ENCODE measurements around the gene ACP6. TPM values are rescaled to one million over a fixed set of nuclear protein-coding genes. Genes with fewer than 3 reads are reported as not detected.
"Not testable (repeated sequence)": the region's sequence is repeated elsewhere in the genome, so short reads cannot be mapped to it uniquely, and the experiment has no call there.

ACP6 gene
- total and polyA plus RNA-seq, 4 donors: 9.6 to 25.3 (median 15.6) TPM

DNA sequence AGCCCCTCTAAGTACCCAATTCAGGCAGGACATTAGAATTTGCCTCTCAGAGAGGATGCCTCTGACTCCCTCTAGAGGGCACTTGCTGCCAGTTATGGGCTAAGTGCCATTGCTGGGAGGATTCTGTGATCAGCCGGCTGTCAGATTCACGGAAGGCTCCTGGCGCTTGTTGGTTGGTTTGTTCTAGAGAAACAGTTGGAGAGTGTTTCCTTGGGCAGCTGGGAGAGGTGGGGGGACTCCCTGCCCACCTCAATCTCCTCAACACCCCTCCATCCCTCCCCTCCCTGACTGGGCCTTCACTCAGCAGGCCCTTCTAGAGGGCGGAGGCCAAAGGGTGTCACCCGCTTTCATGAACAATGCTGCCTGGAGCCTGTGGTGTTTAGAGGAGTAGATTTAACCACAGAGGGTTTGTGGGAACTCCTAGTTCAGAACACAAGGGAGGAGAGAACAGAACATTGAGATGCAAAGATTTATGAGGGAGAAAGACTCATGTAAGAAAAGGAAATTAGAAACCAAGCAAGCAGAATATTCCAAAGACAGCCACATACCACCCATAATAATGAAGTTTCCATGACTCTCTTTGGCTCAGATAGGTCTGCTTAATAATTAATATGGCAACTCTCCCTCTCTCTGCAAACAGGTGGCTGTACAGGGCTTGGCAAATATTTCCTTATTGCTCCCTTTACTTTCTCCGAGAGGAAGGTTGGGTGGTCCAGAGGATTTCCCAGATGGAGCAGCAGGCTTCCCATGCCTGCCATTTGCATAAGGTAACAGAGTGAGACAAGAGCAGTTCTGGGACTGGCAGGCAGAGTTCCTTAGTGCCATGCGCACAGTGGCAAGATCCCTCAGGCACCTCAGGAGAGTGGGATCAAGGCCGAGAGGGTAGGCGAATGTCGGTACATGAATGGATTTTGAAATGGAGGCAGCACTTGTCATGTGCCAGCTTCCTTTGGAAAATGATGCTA is 30.0 kb upstream of the ACP6 start:
- Histone ChIP-seq H3K27me3 (ENCODE audit: control insufficient read depth in 3 of 3, insufficient read depth in 3 of 3, low read length in 2 of 3) (no peaks in the 10 kb centered on the region), H3K9me3 (ENCODE audit: control insufficient read depth in 4 of 4, insufficient read depth in 3 of 4, low read length in 3 of 4) (no peaks in the 10 kb centered on the region), H3K4me3 (no peak overlapping the region), H3K4me1 (ENCODE audit: control insufficient read depth in 5 of 5, insufficient read depth in 5 of 5, low read length in 5 of 5) (peaks cover 0 to 4% (median 2%) of the 10 kb centered on the region in 5 donors), H3K27ac (ENCODE audit: low read depth in 1 of 2, low read length in 1 of 2) (no peak overlapping the region), H3K9ac (ENCODE audit: insufficient read depth in 1 of 2, low read length in 2 of 2) (no peak overlapping the region), H3K36me3 (ENCODE audit: control insufficient read depth in 4 of 4, insufficient read depth in 4 of 4, low read length in 4 of 4) (no peaks in the 10 kb centered on the region)
- DNase-seq (peak; percentile 77 to 86 (median 80)), ATAC-seq (ENCODE audit: insufficient read depth, low FRiP score) (no peak)
- peak; percentile 82 for TF ChIP-seq CTCF (IDR thresholded peaks at IDR 0.05; ENCODE audit: control extremely low read depth, extremely low read depth)
- WGBS, 2 donors: 62 to 63% methylated on average over 10 of the region's 10 CpGs

DNA sequence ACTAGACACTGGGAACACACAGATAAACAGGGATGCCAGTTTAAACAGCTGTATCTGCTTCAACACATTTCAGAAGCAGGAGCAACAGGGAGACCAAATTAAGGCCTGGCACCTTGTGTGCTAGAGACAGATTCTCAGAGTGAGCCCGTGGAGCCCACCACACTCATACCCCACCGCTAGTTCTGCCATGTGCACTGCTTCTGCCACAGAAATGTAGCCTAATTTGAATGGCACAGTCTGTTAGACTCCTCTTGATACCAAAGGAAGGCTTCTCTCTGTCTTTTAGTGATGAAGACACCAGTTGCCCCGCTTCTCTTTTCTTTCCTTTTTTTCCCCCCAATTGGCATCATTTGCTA is 29.3 kb upstream of the ACP6 start:
- Histone ChIP-seq H3K36me3 (ENCODE audit: control insufficient read depth in 4 of 4, insufficient read depth in 4 of 4, low read length in 4 of 4) (no peaks in the 10 kb centered on the region), H3K27me3 (ENCODE audit: control insufficient read depth in 3 of 3, insufficient read depth in 3 of 3, low read length in 2 of 3) (no peaks in the 10 kb centered on the region), H3K27ac (ENCODE audit: low read depth in 1 of 2, low read length in 1 of 2) (no peak overlapping the region), H3K4me3 (no peak overlapping the region), H3K9me3 (ENCODE audit: control insufficient read depth in 4 of 4, insufficient read depth in 3 of 4, low read length in 3 of 4) (no peaks in the 10 kb centered on the region), H3K4me1 (ENCODE audit: control insufficient read depth in 5 of 5, insufficient read depth in 5 of 5, low read length in 5 of 5) (peaks cover 0 to 4% (median 2%) of the 10 kb centered on the region in 5 donors), H3K9ac (ENCODE audit: insufficient read depth in 1 of 2, low read length in 2 of 2) (no peak overlapping the region)
- WGBS, 2 donors: 62 to 71% methylated on average over 3 of the region's 3 CpGs
- no peak for TF ChIP-seq CTCF (IDR thresholded peaks at IDR 0.05; ENCODE audit: control extremely low read depth, extremely low read depth)
- DNase-seq: no peak
- ATAC-seq (ENCODE audit: insufficient read depth, low FRiP score): no peak

DNA sequence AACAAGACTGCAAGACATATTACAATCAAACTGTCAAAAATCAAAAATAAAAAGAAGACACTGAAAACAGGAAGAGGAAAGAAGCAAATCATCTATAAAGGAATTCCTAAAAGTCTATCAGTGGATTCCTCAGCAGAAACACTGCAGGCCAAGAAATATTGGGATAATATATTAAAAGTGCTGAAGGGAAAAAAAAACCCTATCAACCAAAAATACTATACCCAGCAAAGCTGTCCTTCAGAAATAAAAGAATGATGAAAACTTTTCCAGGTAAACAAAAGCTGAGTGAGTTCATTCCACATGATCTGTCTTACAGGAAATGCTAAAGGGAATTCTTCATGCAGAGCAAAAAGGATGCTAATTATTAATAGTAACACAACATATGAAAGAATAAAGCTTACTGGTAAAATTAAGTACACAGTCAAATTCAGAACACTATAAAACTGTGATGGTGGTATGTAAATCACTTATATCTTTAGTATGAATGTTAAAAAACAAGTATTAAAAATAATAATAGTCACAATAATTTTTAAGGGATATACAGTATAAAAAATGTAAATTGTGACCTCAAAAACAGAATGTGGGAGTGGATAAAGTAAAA is 12.9 kb upstream of the ACP6 start:
- Histone ChIP-seq H3K27me3 (ENCODE audit: control insufficient read depth in 3 of 3, insufficient read depth in 3 of 3, low read length in 2 of 3) (no peaks in the 10 kb centered on the region), H3K36me3 (ENCODE audit: control insufficient read depth in 4 of 4, insufficient read depth in 4 of 4, low read length in 4 of 4) (no peaks in the 10 kb centered on the region), H3K27ac (ENCODE audit: low read depth in 1 of 2, low read length in 1 of 2) (no peak overlapping the region), H3K4me1 (ENCODE audit: control insufficient read depth in 5 of 5, insufficient read depth in 5 of 5, low read length in 5 of 5) (no peaks in the 10 kb centered on the region), H3K9ac (ENCODE audit: insufficient read depth in 1 of 2, low read length in 2 of 2) (no peak overlapping the region), H3K4me3 (no peak overlapping the region), H3K9me3 (ENCODE audit: control insufficient read depth in 4 of 4, insufficient read depth in 3 of 4, low read length in 3 of 4) (peaks cover 0 to 9% (median 3%) of the 10 kb centered on the region in 4 donors)
- ATAC-seq (ENCODE audit: insufficient read depth, low FRiP score) (no peak), DNase-seq (no peak)
- no peak for TF ChIP-seq CTCF (IDR thresholded peaks at IDR 0.05; ENCODE audit: control extremely low read depth, extremely low read depth)

DNA sequence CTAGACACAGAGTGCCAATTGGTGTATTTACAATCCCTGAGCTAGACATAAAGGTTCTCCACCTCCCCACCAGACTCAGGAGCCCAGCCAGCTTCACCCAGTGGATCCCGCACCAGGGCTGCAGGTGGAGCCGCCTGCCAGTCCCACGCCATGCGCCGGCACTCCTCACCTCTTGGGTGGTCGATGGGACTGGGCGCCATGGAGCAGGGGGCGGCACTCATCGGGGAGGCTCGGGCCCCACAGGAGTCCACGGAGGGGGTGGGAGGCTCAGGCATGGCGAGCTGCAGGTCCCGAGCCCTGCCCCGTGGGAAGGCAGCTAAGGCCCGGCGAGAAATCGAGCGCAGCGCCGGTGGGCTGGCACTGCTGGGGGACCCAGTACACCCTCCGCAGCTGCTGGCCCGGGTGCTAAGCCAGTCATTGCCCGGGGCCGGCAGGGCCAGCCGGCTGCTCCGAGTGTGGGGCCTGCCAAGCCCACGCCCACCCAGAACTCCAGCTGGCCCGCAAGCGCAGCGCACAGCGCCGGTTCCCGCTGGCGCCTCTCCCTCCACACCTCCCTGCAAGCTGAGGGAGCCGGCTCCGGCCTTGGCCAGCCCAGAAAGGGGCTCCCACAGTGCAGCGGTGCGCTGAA is 10.4 kb upstream of the ACP6 start:
- H3K27me3 ChIP-seq (ENCODE audit: control insufficient read depth in 3 of 3, insufficient read depth in 3 of 3, low read length in 2 of 3); H3K27ac ChIP-seq (ENCODE audit: low read depth in 1 of 2, low read length in 1 of 2); H3K36me3 ChIP-seq (ENCODE audit: control insufficient read depth in 4 of 4, insufficient read depth in 4 of 4, low read length in 4 of 4); DNase-seq; ATAC-seq (ENCODE audit: insufficient read depth, low FRiP score); H3K9me3 ChIP-seq (ENCODE audit: control insufficient read depth in 4 of 4, insufficient read depth in 3 of 4, low read length in 3 of 4); H3K4me1 ChIP-seq (ENCODE audit: control insufficient read depth in 5 of 5, insufficient read depth in 5 of 5, low read length in 5 of 5); H3K4me3 ChIP-seq; H3K9ac ChIP-seq (ENCODE audit: insufficient read depth in 1 of 2, low read length in 2 of 2): not testable (repeated sequence)
- 96 to 98% methylated on average over 37 to 38 of the region's 38 CpGs for whole genome bisulfite sequencing, 2 donors

DNA sequence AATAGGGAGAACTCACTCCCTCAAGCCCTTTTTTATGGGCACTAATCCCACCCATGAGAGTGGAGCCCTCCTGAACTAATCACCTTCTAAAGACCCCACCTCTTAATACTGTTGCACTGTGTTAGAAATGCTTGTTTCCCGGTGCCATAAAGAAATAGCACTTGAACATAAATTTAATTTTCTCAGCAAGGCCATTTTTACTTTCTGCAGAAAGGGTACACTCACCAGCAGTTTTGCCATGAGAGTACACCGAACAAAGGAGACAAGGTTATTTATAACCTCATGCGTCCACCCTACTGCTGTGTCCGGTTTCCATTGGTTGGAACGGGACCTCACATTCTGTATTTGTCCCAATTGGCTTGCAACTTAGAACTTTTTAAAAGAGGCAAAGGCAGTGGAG is 7.4 kb upstream of the ACP6 start:
- WGBS, 2 donors: 86 to 95% methylated on average over 5 of the region's 5 CpGs
- DNase-seq: not testable (repeated sequence)

More for the DNA sequence above, 7.4 kb upstream of the ACP6 start:
- not testable (repeated sequence) for H3K4me1 ChIP-seq (ENCODE audit: control insufficient read depth in 5 of 5, insufficient read depth in 5 of 5, low read length in 5 of 5); H3K27me3 ChIP-seq (ENCODE audit: control insufficient read depth in 3 of 3, insufficient read depth in 3 of 3, low read length in 2 of 3); H3K9me3 ChIP-seq (ENCODE audit: control insufficient read depth in 4 of 4, insufficient read depth in 3 of 4, low read length in 3 of 4); ATAC-seq (ENCODE audit: insufficient read depth, low FRiP score); H3K27ac ChIP-seq (ENCODE audit: low read depth in 1 of 2, low read length in 1 of 2); H3K4me3 ChIP-seq; H3K36me3 ChIP-seq (ENCODE audit: control insufficient read depth in 4 of 4, insufficient read depth in 4 of 4, low read length in 4 of 4); H3K9ac ChIP-seq (ENCODE audit: insufficient read depth in 1 of 2, low read length in 2 of 2)

Measured in lung (tissue), 12 donors.